Heart left ventricle (tissue), 13 donors: ENCODE data around the gene SCFD2.

ENCODE experiments used
- POLR2A ChIP-seq, 2 donors: fragments of 450-650 bp; IDR thresholded peaks; one replicate each; pipeline ENCODE4 v1.6.1; 2017; ENCODE audit warnings: antibody characterized with exemption in 2 of 2, mild to moderate bottlenecking in 2 of 2, moderate library complexity in 2 of 2
- TF ChIP-seq, protein P1 (sequence below), 12 donors: fragments of 200-600 bp; sonication (generic) in 4 of 12; IDR thresholded peaks; one replicate each; pipeline versions ENCODE4 v1.5.0 to v1.8.0; 2018 to 2022; ENCODE audit warnings: antibody characterized with exemption in 12 of 12, mild to moderate bottlenecking in 5 of 12
- donor health status: ischemic (EF 13 %, LVEDD 7.1; RV severe dilation, severe dysfunction).
- donor health status: DM: no; HTN: yes; CAD: no.
- donor health status: DM: no; HTN: no; CAD: no.
- donor health status: ischemic (EF 25% LVEDD 6.9; RV normal size, moderate dysfunction).
- donor health status: ischemic (EF 25% LVEDD 5.7; RV mildly dilated, moderate dysfunction).
- donor health status: ischemic (EF 35%, LVEDD 5.7; RV mildly dilated, moderate dysfunction).
- donor health status: nonischemic (EF 11% LVEDD 7.7; RV severe dilation, severe dysfunction).
- donor health status: DM: yes; HTN: yes; CAD: no.
- donor health status: PGD.
- donor health status: ischemic (EF 29% LVEDD 5.4; RV normal size, mild dysfunction).
- donor health status: nonischemic (EF 23%, LVEDD 6.1; RV moderate dilation, normal function).

DNA sequence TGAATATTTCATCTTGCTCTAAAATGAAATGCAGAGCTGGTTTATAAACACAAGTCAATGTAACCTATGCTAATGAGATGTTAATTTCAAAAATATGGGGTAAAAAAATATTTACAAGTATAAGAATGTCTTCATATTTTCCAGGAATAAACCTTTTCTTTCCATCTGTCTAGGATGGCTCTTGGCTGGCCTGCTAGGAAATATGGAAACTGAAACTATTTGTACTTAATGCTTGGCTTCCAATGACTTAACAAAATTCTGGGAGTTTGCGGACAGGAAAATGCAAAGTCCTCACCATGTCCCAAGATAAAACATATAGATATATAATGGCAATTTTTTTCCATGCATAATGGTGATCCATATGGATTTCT lies 168.1 kb downstream of the SCFD2 start:
- TF ChIP-seq, protein P1, sequence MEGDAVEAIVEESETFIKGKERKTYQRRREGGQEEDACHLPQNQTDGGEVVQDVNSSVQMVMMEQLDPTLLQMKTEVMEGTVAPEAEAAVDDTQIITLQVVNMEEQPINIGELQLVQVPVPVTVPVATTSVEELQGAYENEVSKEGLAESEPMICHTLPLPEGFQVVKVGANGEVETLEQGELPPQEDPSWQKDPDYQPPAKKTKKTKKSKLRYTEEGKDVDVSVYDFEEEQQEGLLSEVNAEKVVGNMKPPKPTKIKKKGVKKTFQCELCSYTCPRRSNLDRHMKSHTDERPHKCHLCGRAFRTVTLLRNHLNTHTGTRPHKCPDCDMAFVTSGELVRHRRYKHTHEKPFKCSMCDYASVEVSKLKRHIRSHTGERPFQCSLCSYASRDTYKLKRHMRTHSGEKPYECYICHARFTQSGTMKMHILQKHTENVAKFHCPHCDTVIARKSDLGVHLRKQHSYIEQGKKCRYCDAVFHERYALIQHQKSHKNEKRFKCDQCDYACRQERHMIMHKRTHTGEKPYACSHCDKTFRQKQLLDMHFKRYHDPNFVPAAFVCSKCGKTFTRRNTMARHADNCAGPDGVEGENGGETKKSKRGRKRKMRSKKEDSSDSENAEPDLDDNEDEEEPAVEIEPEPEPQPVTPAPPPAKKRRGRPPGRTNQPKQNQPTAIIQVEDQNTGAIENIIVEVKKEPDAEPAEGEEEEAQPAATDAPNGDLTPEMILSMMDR (IDR thresholded peaks at IDR 0.05): no peak
- TF ChIP-seq POLR2A (IDR thresholded peaks at IDR 0.05): no peak
